DMS79 treated with DMSO at 0.1 percent for 48 hours (cell line): Measurements from ENCODE around the gene TMEM18.
"Not testable (repeated sequence)": the region's sequence is repeated elsewhere in the genome, so short reads cannot be mapped to it uniquely, and the experiment has no call there.

Experiments
- DNase-seq: peaks from one replicate; lab custom pipeline; 2025; lab: John Stamatoyannopoulos, UW

Gene TMEM18

GRCh38 chr2:677056-677958, at the start of gene TMEM18:
Gene TMEM18 (minus strand): TSS chr2:677406. CDS start chr2:677345, 61 bp downstream.
- DNase-seq: peak; percentile 97

DNA sequence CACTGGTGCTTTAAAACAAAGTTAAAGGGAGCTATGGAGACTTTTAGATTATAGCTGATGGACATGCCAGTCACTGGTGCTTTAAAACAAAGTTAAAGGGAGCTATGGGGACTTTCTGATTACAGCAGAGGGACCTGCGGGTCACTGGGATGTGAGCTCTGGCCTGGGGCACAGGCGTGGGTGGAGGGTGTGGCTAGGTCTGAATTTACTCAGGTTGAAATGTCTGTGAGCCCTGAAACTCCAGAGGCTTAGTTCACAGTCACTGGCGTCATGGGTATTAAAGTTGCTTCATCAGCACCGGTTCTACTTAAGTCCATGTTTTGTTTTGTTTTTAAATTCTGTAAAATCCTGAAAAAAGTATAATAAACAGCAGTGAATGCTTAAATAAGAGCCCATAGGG, 49.0 kb upstream of the TMEM18 start:
- no peak for DNase-seq

- no peak for DNase-seq
Observed at GRCh38 chr2:725468-725867, 48.3 kb upstream of the TMEM18 start.

GRCh38 chr2:723761-724160, 46.6 kb upstream of the TMEM18 start:
- DNase-seq: no peak

- no peak for DNase-seq
Observed at GRCh38 chr2:720842-721241, 43.6 kb upstream of the TMEM18 start.

DNA sequence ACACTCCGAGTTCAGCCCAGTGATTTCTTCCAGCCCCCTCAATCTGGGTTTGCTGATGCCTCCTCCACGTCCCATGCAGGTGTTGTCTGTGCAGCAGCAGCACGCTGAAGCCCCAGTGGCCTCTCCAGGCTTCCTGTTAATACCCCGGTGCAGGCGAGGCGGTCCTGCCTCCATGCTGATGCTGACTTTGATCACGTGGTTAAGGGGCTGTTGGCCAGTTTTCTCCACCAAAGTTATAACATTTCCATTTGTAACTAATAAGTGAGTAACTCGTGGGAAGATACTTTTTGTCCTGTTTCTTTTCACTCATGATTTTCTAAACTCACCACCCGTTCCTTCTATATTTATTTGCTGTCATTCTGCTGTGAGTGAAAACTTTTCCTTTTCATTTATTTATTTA, 42.5 kb upstream of the TMEM18 start:
- no peak for DNase-seq

GRCh38 chr2:719191-719590, 42.0 kb upstream of the TMEM18 start:
- no peak for DNase-seq

DNA sequence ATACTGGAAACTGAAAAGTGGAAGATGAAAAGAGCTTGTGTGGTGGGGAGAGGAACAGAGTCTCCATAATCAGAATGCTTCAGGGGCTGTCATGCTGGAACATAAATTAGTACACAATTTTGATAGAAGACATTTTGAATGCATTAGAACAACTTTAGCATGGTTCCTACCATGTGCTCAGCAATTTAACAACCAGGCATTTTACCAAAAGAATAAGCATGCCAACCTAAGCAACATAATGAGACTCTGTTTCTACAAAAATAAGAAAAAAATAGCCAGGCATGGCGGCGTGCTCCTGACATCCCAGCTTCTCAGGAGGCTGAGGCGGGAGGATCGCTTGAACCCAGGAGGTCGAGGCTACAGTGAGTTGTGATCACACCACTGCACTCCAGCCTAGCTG, 40.5 kb upstream of the TMEM18 start:
- no peak for DNase-seq

- DNase-seq: peak; percentile 4
Observed at GRCh38 chr2:715854-716560, 38.8 kb upstream of the TMEM18 start.

DNA sequence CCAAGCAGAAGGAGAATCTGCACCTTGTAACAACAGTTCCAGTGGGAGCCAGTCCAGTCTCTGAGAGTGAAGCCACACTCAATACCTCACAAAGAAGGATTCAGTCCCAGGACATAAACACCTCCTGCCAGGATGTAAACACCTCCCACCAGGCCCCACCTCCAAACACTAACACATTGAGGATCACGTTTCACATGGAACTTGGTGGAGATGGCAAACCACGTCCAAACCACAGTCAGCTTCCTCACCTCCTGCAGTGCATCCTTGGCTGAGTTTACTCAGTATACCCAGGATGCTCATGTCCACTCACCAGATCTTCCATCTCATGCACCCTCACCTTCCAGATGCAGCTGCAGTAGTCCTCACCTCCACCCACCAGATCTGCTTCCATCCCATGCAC, 37.8 kb upstream of the TMEM18 start:
- no peak for DNase-seq

GRCh38 chr2:714005-714741, 37.0 kb upstream of the TMEM18 start:
- DNase-seq: peak; percentile 51

DNA sequence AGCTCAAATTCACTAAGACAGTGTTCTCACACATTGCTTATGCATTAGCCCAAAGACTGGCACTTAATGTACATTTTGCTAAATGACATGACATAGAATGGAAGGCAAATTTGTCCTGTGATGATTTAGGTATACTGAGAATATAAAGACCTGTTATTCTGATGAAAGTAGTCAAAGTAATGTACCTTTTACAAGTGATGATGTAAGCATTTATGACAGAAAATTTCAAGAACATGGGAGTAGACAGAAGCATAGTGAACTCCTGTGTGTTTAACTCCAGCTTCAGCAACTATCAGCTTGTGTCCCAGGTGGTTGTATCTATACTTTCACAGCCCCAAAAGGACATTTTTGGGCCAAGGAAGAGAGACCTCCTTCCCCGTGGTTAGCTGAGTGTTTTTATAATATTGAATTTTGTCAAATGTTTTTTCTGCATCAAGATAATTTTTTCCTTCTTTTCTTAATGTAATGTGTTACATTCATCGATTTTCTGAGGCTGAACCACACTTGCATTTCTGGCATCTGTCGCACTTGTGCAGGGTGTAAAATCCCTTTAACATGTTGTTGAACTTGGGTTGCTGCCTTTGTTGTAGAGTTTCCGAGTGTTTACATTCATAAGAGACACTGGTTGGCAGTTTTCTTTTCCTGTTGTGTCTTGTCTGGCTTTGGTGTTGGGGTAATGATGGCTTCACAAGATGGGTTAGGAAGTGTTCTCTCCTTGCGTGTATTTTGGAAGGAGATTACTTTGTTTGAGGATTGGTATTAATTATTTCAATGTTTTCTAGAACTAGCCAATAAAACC, 33.9 kb upstream of the TMEM18 start:
- no peak for DNase-seq

DNA sequence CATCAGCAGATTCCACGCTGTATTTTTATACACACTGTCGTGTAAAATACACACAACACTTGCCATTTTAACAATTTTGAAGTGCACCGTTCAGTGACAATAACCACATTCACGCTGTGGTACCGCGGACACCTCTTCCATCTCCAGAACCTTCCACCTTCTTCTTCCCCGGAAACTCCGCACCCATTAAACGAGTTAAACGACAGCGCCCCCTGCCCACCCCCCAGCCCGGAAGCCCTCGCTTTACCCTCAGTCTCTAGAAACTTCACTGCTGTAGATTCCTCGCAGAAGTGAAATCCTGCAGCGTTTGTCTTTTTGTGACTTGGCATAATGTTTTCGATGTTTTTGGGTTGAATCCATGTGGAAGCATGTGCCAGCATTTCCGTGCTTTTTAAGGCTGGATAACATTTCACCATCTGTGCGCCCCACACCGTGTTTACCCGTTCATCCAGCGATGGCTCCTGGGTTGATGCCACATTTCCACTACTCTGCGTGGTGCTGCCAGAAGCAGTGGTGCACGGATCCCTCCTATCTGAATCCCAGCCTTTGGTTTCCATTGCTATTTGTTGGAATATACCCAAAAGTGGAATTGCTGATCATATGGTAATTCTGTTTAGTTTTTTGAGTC, 32.0 kb upstream of the TMEM18 start:
- DNase-seq: no peak

GRCh38 chr2:708667-709066, 31.5 kb upstream of the TMEM18 start:
- no peak for DNase-seq

- no peak for DNase-seq
Observed at GRCh38 chr2:705971-706511, 28.8 kb upstream of the TMEM18 start.

DNA sequence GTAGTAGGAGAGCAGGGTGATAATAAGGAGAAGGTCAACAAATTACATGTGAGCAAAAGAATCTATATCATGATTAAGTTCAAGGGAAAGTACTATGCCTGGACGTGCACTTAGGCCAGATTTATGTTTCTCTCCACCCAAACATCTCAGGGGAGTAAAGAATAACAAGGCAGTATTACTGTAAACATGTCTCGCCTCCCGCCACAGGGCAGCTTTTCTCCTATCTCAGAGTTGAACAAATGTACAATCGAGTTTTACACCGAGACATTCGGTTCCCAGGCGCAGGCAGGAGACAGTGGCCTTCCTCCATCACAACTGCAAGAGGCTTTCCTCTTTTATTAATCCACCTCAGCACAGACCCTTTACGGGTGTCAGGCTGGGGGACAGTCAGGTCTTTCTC, 25.6 kb upstream of the TMEM18 start:
- DNase-seq: not testable (repeated sequence)

GRCh38 chr2:696999-697627, 19.9 kb upstream of the TMEM18 start:
- no peak for DNase-seq

DNA sequence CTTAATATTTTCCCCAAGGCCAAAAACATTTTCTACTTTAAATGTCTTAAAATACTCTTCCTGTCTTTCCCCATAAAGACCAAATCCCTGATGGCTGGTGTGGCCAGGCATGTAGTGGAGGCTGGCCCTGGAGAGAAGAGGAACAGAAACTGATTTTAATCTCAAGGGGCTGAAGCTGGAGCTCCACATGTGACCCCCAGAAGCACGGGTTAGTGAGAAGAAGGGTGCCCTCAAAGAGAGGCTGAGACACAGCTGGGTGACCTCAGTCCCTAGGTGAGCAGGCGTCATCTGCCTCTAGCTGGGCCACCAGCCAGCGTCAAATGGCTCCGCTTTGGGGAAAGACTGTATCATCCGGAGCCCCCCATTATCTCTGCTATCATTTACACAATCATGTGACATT, 19.3 kb upstream of the TMEM18 start:
- DNase-seq: no peak

DNA sequence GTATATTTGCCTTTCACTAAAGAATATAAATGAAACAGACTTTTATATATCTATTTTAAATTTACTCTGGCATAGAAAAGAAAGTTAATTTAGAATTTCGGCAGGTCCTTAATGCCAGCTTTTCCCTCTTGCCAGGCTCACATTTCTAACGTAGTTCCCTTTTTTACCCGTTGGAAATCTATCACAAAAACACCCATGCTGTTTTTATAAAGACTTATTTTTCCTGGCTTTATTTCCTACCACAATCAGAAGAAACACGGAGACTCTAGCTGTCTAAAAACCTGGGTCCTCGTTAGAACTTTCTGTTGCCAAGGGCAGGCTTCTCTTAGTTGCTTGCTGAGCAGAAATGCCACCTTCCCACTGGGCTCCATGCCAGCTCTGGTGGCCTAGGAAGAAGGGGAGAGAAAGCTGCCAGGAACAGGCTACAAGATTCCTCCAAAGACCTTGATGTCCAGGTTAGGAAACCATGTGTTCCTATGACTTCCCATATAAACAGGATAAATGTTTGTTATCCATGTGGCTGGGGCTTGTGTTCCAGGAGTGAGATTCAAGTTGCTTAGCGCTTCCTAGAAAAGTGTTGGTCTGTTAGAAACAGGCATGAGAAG, 17.8 kb upstream of the TMEM18 start:
- peak; percentile 51 for DNase-seq

DNA sequence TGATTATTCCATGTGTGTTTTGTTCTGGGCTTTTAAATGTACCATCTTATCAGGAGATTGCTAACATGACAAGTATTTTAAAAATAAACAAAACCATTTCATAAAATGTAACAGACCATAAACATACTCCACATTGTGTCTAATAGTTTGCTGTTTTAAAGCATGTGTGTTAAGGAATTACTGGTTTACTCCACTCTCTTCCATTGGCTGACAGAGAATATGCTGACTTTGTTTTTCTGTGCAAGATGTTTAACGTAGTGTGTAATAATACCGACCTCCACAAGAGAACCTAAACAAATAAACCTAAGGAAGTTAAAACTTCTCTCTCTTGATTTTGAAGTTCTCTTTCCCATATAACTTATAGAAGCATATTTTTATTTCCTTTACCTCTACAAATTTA, 17.0 kb upstream of the TMEM18 start:
- peak; percentile 9 for DNase-seq
